NCI-H1436 (cell line): ENCODE results near the gene WT1.

Experiments
- DNase-seq: peaks from one replicate; lab custom pipeline; 2025; lab: John Stamatoyannopoulos, UW

Gene WT1

DNA sequence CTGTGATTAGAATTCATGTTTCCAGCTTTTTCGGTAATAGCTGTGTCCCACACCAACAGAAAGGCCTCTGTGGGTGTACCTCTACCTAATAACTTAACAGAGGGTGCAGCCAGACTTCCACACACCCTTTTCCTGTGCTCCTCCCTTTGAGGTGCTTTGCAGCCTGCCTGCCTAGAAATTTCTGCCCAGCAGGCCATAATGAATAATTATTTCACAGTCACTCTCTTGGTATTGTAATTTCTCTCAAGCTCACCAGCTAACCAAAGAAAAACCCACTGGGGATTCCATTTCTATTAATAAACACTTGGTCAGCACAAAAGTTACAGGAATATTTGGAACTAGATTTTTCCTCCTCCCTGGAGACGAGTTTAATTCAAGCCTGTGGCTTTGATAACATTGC, 13.3 kb downstream of the WT1 start:
- DNase-seq, result no peak

DNA sequence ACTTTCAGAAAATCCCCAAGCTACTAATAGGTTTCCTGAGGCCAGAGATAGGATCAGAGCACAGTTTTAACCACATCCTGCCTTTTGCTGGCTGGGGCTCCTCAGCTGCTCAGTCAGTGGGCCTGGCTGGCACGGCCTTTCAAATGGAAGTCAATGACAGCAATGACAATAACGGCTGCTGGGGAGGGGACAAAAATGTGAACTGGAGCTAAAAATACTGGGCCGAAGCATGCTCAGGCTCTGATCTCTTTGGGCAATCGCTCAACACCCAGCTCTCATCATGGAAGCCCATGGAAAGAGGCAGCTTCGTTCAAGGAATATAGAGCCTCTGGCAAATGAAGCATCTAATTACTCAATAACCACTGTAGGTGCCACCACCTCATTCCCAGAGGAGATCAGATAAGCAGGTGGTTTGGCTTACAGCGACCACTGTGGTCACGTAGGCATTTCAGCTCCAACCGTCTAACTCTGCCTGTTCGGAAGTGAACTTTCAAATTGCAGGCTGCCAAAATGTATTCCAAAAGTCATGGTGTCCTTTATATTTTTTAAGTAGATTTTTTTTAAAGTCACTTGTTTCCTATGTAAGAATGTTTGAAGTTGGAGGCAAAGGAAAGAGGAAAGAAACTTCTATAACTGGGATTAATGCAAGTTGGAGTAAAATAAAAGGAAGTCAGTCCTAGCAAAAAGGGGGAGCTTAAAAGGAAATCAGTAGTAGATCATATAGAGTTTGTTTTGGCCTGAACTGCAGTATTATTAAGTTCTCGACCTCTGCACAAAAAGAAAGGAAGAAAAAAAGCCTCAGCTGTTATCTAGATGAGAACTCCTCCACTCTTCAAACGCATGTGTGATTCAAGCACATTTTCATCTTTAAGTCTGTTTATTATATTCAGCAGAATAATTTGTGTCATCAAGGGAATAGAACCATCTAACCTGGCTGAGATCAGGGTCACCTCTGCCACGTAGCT, 14.1 kb downstream of the WT1 start:
- no peak for DNase-seq

DNA sequence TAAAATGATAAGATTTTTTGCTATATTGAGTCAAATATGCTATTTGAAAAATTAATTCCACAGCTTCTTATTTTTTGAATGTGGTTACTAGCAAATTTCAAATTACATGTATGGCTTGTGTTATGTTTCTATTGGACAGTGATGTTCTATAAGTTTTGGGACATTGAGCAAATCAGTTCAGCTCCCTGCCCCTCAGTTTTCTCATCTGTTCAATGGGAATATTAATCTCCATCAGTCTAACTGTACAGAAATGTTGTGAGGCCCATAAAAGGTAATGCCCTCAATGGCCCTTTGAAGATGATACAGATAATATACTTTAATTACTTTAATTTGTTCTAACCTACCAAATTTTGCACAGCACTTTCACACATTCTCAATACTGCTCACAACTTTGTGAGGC, 15.2 kb downstream of the WT1 start:
- DNase-seq, result no peak

DNA sequence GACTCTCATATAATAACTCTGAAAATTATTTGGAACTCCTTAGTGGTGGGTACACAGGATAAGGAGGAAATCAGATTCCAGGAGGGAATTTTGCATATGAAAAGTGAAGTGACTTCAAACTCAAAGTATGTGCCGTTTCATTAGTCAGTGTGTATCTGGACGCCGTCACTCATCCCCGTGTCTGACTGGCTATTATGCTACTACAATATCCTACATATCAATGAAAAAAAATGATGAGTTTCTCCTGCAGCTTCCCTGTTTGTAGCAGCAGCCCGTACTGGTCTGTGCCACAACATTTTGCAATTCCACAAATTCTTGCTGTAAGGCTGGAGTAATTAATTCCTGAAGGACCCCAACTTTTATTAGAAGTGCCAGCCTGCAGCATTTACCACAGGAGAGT, 16.5 kb downstream of the WT1 start:
- DNase-seq, result no peak

DNA sequence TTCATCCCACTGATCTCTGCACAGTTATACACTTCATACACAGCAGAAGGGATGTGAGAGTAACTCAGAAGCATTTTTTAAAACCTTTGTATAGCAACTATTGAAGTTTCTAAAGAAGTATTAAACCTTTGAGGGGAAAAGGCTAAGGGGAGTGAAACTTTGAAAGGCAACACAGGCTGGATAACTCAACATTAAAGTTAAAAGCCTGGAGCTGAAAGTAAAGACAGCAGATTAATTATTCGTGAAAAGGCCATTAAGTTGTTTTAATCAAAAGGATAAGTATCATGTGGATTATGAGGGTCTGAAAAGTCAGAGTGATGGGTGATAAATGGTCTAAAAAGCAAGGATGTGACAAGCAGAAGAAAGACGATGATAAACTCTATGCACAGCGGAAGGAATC, 17.5 kb downstream of the WT1 start:
- no peak for DNase-seq

DNA sequence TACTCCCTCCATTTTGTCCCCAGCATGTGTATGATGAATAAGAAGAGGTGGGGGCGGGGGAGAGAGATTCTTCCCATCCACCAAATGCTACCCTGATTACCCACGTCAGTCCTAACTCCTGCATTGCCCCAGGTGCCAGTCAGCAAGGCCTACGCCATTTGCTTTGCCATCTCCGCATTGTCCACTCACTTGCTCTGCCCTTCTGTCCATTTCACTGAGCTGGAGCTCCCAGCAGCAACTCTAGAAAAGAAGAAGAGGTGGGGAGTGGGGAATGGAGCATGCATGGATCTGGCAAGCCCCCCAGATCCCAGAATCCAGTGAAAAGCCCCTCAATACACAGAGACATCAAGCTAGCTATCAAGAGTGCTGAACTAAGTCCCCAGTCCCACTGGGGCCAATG, 19.0 kb downstream of the WT1 start:
- no peak for DNase-seq

DNA sequence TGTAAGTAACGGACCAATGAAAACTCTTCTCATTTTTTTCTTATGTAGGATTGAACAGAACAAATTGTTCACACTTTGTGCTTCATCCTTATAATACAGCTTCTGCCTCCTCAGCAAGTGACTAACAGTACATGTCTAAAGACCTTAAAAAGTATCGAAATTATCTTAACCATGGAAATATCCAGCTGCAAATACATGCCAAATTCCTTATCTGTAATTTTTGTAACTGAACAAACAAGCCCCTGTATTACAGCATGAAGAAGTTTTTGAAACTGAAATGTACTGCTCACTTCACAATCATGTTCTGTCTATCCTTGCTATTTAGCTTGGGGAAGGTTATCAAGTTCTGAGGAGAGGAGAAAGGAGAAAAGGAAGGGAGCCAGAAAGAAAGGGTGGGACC, 20.4 kb downstream of the WT1 start:
- DNase-seq, result no peak

DNA sequence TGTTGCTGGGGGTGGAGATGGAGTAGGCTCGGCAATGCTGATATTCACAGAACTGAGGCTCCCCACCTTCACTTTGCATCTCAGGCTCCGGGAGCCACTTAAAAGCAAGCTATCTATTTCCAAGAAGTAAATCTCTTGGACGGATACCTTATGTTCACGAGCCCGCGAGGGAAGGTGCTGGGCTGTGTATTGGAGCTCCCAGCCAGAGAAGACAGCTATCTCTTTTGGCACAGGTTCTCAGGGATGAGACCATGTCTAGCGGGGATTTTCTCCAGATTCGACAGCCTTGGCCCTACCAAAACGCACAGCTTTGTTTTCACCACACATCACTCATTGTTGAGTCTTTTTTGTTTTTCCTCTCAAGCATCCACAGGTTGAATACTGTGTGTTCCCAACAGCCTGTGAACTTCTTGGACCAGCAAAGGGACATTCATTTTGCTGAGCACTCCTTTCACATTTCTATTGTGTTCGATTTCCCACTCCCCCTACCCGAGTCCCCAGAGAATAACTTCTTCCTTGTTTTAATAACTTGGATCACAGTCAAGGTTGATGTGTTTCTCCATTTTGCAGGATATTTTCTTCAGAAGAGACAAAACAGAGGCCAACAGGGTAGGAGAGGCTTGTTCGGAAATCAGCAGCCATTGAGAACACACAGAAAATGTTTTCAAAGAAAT, 23.3 kb downstream of the WT1 start:
- no peak for DNase-seq

DNA sequence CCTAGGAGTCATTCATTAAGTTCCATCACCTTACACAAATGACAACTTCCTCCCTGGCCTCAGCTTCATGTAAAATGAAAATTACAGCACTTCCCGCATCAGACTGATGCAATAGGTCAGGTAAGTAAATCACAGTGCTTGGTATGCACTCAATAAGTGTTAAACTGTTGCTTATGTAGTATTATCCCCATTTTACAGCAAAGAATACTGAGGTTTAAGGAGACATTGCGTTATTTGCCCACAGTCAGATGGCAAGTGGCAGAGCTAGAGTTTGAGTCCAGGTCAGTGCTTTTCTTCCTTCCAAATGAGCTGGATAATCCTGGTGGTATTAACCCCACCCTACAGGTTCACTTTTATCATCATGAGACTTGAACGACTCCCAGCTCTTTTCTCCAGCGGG, 29.7 kb downstream of the WT1 start:
- no peak for DNase-seq

DNA sequence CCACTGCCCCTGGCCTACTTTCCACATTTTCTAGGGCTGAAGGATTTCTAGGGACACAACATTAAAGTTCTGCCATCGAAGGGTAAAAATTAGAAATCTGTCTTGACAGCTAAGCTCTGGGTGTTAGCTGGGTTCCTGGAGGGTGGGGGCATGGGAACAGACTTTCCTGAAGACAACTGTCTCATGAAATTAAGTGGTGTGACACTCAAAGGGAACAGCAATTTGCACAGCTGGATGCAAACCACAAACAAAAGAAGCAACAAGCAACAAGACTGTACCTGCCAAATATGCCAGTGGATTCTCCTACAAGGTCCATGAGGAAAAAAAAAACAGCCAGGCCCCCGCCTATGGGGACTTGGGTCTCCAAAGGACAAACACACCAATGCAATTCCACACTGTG, 32.5 kb downstream of the WT1 start:
- DNase-seq, result no peak

DNA sequence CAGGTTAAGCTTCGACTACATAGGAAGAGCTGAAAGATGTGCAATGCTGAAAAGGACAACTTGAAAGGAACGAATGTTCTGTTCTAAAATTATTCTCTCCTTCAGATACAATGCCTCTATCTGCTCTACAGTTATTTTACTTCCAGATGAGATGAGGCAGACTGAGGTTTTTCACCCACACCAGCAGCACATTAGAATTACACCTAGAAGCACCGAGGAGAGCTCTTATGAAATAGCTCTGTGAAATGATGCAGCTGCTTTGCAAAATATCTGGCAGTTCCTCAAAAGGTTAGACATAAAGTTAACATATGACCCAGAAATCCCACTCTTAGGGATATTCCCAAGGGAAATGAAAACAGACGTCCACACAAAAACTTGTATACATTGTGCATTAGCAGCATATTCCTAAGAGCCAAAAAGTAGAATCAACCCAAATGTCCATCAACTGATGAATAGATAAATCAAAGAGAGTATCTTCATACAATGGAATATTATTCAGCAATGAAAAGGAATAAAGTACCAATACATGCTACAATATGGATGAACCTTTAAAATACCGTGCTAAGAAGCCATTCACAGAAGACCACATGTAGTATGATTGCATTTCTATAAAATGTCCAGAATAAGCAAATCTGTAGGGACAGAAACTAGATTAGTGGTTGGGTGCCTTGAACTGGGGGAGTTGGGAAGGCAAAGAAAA, 34.5 kb downstream of the WT1 start:
- no peak for DNase-seq

DNA sequence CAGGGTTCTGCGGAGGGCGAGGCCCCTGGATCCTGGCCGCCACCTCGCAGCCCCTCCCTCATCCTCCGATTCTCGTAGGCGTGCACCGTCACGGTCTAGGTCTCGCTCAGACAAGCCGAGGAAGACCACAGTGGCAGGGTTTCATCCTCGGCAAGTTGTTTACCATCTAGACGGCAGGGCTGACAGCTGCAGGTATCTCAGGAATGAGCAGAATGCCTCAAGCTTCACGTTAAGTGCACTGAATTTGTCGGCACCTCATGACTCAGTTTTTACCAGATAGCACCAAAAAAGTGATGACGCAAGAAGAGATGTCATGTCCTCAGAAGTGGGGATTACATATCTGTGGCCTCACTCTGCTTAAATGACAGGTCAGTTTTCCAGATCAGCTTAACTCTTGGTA, 35.1 kb downstream of the WT1 start:
- DNase-seq, result no peak

DNA sequence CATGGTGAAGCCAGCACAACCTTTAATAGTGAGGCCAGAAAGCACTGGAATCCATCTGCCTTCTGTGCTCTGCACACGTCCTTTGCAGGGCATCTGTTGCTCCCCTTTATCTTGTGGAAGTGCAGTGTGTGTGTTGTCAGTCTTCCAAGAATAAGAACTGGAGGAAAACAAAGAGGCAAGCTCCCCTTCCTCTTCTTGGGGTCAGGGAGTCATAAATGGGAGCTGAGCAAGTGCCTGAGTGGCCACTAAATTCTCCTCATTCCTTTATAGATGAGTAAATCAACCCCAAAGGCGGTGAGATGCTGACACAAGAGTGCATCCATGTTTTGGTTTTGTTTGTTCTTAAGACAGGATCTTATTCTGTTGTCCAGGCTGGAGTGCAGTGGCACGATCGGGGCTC, 38.3 kb downstream of the WT1 start:
- DNase-seq, result no peak

DNA sequence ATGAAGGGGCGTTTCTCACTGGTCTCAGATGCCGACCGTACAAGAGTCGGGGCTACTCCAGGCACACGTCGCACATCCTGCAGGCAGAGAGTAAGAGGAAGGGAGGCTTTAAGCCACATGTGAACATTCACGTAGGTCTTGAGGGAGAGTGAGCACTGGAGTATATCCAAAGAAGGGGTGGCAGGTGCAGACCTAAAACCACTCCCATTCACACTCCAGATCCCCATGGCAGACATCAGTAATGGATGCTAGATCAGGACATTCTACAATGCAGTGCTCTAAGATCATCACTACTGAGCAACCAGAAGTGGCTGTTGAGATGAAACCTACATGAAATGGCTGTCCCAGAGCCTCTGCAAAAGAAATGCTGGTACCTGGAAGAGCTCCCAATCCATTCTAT, 39.0 kb downstream of the WT1 start:
- no peak for DNase-seq

DNA sequence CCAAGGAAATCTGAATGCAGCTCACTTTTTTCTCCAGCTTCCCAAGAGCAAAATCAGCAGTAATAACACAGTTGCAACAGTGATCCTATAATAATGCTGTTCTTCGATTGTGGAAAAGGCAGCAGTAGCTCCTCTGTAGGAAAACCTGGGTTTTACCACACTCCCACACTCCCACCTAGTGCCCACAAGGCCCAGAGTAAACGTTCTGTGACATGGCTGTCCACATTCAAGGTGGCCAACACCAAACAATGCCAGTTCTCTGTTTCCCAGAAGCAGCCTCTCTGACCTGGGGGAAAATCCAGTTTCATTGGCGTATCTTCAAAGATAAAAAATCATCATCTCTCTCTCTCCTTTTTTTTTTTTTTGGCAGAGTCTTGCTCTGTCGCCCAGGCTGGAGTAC, 40.2 kb downstream of the WT1 start:
- DNase-seq, result no peak

DNA sequence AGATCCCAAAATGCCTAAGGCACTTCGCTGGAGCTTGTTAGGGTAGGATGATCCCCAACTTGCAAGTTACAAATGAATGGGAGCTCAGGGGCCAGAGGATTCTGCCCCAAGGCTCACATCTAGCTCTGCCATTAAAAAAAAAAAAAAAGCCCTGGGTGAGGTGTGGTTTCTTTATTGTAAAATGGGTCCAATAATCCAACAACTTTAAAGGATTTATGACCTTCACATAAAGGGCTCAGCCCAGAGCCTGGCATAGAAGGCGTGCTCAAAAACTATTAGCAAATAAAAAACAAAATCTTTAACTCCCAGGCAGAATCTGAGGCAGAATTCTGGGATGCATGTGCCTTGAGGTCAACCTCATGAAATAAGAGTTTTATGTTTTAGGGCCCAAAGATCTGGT, 42.5 kb downstream of the WT1 start:
- DNase-seq, result no peak

DNA sequence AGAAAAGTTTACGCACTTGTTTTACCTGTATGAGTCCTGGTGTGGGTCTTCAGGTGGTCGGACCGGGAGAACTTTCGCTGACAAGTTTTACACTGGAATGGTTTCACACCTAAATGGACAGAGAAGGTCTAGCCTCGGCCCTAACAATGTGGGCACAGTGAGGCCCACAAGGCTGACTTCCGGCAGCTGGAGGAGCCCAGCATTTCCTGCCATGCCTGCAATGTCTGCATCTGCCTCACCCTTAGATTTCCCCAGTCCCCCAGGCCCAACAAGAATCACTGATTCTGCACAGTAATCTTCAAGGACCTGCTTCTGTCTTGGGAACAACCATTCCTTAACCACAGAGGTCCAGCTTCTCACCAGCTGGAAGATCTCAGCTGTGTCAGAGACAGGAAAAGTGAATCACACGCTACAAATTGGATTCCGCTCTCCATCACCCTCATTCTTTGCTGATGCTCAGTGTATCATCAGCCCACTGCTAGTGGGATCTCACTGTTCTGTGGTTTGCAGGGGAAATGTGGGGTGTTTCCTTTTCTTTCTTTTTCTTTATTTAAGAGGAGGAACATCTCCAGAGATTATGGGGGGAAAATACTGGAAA, 43.3 kb downstream of the WT1 start:
- no peak for DNase-seq

DNA sequence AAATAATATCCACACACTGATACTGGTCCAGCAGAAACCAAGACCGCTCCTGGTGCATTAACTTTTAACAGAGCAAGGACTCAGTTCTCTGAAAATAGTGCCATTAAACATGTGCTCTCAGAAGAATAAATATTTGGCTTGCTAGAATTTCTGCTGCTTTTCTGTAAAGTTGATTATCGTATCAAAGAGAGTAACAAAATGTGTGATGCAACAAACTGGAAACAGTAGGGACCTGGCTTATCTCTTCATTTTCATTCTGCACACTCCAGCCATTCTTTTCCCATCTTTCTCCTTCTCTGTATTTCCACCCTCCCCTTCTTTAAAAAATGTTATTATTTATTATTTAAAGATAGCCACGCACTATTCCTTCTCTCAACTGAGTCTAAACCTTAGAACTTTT, 43.9 kb downstream of the WT1 start:
- DNase-seq, result no peak

DNA sequence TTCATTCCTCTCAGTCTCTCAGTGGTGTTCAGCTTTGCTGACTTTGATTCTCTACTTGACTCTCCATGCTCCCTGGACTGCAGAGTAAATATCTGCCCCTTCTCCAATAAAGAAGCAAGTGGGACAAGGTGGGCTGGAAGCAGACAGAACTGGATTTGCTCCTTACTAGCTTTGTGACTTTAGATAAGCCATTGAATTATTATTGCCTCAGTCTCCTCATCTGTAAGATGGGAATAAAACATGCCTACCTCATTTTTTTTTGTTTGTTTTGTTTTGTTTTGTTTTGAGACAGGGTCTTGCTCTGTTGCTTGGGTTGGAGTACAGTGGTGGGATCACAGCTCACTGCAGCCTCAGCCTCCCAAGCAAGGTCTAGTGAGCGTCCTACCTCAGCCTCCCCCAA, 44.6 kb downstream of the WT1 start:
- DNase-seq, result no peak

DNA sequence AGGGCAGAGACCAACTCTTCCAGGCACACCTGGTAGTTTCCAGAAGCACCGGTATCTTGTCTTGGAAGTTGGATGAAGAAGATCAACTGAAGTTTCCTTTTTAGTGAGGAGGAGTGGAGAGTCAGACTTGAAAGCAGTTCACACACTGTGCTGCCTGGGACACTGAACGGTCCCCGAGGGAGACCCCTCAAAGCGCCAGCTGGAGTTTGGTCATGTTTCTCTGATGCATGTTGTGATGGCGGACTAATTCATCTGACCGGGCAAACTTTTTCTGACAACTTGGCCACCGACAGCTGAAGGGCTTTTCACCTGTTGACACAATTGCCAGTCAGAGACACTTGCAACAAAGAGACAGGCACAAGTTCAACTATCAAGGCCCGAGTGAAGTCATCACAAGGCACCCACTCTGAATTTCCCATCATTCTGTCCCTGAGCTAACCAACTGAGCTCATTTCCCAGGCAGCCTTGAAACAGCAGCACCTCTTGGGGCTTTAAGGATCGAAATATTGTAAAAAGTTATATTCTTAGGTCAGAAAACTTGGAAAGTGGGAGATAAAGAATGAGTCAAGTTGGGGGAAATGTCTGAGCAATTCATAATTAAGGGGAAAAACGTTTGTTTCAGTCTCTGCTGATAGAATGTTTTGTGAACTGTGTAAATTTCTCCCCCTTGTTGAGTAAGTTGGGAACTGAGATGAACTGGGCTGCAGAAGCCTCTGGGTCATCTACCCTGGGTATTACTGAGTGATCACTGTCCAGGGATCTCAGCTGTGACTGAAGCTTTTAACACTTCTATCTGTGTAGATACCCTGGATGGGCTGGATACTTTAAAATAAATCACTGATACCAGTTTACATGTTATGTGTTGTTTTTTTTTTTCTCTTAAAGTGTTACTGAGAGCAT, 46.2 kb downstream of the WT1 start:
- DNase-seq, result no peak

DNA sequence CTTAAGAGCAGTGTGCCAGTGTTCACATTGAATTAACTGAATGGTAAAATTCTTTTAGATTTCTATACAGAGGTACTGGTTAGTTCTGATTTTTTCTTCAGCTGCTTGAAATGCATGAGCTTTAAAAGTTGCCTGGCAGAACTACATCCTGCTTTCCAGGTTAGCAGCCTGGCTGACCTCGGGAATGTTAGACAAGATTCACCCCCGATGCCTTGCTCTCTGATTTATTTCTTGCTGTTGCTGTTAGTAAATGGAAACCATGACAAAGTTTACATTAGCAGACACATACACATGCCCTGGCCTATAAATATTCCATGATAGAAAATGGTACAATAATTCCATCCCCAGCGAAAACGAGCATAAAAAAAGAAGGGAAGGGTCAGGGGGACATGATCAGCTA, 47.0 kb downstream of the WT1 start:
- DNase-seq, result no peak

DNA sequence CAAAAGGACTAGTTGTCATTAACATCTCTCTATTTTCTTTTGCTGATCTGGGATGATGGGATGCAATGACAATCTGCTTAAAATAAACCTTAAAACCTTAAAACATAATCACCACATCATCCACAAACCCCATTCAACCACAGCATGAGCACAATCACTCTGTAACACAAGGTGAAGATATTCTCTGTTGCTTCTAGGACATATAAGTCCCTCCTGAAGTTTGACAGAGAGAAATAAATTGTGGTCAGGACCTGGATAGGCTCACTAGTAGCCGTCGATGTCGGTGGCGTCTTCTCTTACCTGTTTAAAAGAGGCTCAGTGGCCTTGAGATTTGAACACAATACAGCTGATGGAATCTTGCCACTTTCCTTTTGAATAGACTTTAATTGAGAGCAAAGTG, 47.9 kb downstream of the WT1 start:
- DNase-seq, result no peak
